ENCODE measurements around the gene SAMSN1. TPM values are rescaled to one million over a fixed set of nuclear protein-coding genes. Genes with fewer than 3 reads are reported as not detected.
"Not testable (repeated sequence)": the region's sequence is repeated elsewhere in the genome, so short reads cannot be mapped to it uniquely, and the experiment has no call there.

The SAMSN1 gene
- total RNA-seq, 4 donors from 2014 or later, result 1.0 to 13.5 (median 4.2) TPM

DNA sequence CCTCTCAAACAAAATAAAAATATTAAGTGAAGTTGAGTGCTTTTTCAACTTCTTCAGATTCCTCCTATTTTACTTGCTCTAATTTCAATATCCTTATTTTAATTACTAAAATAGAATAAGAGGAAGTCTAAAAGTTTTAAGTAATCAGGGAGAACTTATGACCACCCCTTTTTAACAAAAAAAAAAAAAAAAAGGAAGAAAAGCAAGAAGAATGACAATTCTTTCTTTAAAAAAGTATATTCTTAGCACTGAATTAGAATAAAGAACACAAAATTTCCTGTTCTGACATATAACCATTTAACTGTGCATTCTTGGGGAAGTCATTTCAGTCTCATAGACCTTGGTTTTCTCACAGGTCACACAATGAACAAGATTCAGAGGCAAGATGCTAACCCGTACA lies 46.8 kb downstream of the SAMSN1 start:
- H3K27me3 ChIP-seq, result no peaks in the 10 kb centered on the region
- no peaks in the 10 kb centered on the region for H3K9me3 ChIP-seq
- no peak overlapping the region for H3K27ac ChIP-seq
- no peaks in the 10 kb centered on the region for H3K4me1 ChIP-seq
- TF ChIP-seq, protein P1, sequence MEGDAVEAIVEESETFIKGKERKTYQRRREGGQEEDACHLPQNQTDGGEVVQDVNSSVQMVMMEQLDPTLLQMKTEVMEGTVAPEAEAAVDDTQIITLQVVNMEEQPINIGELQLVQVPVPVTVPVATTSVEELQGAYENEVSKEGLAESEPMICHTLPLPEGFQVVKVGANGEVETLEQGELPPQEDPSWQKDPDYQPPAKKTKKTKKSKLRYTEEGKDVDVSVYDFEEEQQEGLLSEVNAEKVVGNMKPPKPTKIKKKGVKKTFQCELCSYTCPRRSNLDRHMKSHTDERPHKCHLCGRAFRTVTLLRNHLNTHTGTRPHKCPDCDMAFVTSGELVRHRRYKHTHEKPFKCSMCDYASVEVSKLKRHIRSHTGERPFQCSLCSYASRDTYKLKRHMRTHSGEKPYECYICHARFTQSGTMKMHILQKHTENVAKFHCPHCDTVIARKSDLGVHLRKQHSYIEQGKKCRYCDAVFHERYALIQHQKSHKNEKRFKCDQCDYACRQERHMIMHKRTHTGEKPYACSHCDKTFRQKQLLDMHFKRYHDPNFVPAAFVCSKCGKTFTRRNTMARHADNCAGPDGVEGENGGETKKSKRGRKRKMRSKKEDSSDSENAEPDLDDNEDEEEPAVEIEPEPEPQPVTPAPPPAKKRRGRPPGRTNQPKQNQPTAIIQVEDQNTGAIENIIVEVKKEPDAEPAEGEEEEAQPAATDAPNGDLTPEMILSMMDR (IDR thresholded peaks at IDR 0.05), result no peak
- TF ChIP-seq POLR2A (IDR thresholded peaks at IDR 0.05) (no peak), POLR2AphosphoS5 (IDR thresholded peaks at IDR 0.05) (no peak), EP300 (IDR thresholded peaks at IDR 0.05) (no peak)
- WGBS, 2 donors (ENCODE audit: low coverage in 1 of 2), result 83 to 100% methylated on average over 1 of the region's 1 CpG
- no peaks in the 10 kb centered on the region for H3K36me3 ChIP-seq
- ATAC-seq, result no peak
- H3K4me3 ChIP-seq, result no peak overlapping the region

DNA sequence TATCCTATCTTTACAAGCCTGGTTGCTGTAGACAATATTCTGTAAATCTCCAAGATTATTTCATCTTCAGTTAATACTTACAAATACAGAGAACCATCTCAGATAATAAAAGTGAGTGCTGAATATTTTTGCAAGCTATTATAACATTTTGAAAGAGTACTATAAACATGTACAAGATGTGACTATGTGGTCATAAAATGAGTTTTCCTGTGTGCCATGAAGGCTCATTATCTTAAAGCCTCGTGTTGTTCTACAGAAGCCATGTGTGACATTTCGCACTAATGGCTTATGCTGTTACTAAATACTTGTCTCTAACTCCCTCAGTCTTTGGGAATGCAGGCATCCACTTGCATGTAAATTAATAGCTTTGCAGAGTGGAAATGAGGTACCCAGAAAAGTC lies 48.3 kb downstream of the SAMSN1 start:
- no peak for ATAC-seq
- WGBS, 2 donors (ENCODE audit: low coverage in 1 of 2), result 48 to 50% methylated on average over 2 of the region's 2 CpGs

DNA sequence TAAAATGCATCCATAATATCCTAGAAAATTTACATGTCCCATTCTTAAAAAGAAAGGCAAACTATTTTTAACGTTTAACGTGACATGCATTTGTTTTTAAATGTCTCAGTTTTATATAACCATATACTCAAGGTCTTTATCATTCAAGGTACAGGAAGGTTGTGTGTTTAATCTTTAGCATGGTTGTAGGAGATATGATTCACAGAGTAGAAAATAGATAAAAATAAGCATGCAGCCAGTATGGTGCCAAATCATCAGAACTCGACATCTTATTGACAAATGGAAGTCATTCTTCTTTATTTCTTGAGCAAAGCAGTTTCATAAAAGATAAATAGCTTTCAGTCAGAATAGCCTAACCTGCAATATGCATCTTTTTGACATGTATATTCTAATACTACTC lies 51.0 kb downstream of the SAMSN1 start:
- no peaks in the 10 kb centered on the region for H3K4me1 ChIP-seq
- no peaks in the 10 kb centered on the region for H3K9me3 ChIP-seq
- TF ChIP-seq, protein P1 (IDR thresholded peaks at IDR 0.05), result no peak
- no peak for TF ChIP-seq POLR2A (IDR thresholded peaks at IDR 0.05)
- H3K4me3 ChIP-seq, result no peak overlapping the region
- no peak for ATAC-seq
- no peaks in the 10 kb centered on the region for H3K27me3 ChIP-seq
- WGBS, 2 donors (ENCODE audit: low coverage in 1 of 2), result 75 to 77% methylated on average over 3 of the region's 3 CpGs
- H3K36me3 ChIP-seq, result no peaks in the 10 kb centered on the region
- H3K27ac ChIP-seq, result no peak overlapping the region

More for the DNA sequence above, 48.3 kb downstream of the SAMSN1 start:
- no peak overlapping the region for H3K4me3 ChIP-seq
- H3K36me3 ChIP-seq, result no peaks in the 10 kb centered on the region
- H3K27me3 ChIP-seq, result no peaks in the 10 kb centered on the region
- no peaks in the 10 kb centered on the region for H3K9me3 ChIP-seq
- no peak for TF ChIP-seq EP300 (IDR thresholded peaks at IDR 0.05)
- TF ChIP-seq, protein P1 (IDR thresholded peaks at IDR 0.05), result no peak
- no peak for TF ChIP-seq POLR2AphosphoS5 (IDR thresholded peaks at IDR 0.05)
- no peak for TF ChIP-seq POLR2A (IDR thresholded peaks at IDR 0.05)
- H3K27ac ChIP-seq, result no peak overlapping the region
- no peaks in the 10 kb centered on the region for H3K4me1 ChIP-seq

DNA sequence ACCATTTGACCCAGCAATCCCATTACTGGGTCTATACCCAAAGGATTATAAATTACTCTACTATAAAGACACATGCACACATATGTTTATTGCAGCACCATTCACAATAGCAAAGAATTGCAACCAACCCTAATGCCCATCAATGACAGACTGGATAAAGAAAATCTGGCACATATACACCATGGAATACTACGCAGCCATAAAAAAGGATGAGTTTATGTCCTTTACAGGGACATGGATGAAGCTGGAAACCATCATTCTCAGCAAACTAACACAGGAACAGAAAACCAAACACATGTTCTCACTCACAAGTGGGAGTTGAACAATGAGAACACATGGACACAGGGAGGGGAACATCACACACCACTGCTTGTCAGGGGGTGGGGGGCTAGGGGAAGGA lies 51.9 kb downstream of the SAMSN1 start:
- not testable (repeated sequence) for H3K27me3 ChIP-seq, H3K4me3 ChIP-seq, H3K36me3 ChIP-seq, ATAC-seq, H3K4me1 ChIP-seq, H3K27ac ChIP-seq, H3K9me3 ChIP-seq
- WGBS, 2 donors (ENCODE audit: low coverage in 1 of 2), result 80 to 100% methylated on average over 1 of the region's 1 CpG

DNA sequence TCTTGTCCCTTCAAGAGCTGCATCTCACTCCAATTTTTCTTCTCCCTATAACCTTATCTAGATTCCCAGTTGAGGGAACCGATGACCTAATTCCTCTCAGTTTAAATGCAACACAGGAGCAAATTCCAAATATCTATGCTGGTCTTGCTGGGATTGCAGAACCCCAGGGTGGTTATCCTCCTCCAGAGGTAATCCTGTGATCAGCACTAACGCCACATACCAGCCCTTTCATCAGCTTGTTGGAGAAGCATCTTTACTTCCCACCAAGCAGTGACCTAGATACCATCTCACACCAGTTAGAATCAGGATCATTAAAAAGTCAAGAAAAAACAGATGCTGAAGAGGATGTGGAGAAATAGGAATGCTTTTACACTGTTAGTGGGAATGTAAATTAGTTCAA lies 52.4 kb downstream of the SAMSN1 start:
- Histone ChIP-seq H3K4me3 (no peak overlapping the region), H3K27me3 (no peaks in the 10 kb centered on the region), H3K9me3 (no peaks in the 10 kb centered on the region), H3K27ac (no peak overlapping the region), H3K36me3 (no peaks in the 10 kb centered on the region), H3K4me1 (no peaks in the 10 kb centered on the region)
- TF ChIP-seq POLR2AphosphoS5 (IDR thresholded peaks at IDR 0.05) (no peak), EP300 (IDR thresholded peaks at IDR 0.05) (no peak), POLR2A (IDR thresholded peaks at IDR 0.05) (no peak)
- TF ChIP-seq, protein P1 (IDR thresholded peaks at IDR 0.05), result no peak
- 71 to 91% methylated on average over 1 to 2 of the region's 2 CpGs for WGBS, 2 donors (ENCODE audit: low coverage in 1 of 2)
- ATAC-seq, result no peak

DNA sequence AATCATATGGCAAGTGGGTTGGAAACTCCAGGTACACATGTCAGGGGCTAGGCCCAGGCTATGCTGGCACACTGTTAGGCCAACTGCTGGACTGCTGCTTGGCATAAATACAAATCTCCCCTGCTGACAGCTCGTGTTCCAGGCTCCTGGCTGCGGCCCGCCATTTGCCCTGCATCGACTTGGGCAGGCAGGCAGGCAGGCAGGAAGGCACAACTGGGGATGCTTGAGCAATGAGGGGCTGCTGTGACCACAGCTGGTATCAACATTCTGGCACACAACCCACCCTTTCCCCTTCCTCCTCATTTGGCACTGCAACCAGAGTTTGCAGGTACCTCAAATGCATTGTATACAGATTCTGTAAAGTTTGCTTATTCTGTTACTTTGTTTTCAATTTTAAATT lies 53.2 kb downstream of the SAMSN1 start:
- ATAC-seq, result no peak
- H3K9me3 ChIP-seq, result no peaks in the 10 kb centered on the region
- H3K27ac ChIP-seq, result no peak overlapping the region
- no peaks in the 10 kb centered on the region for H3K4me1 ChIP-seq
- no peak overlapping the region for H3K4me3 ChIP-seq
- no peaks in the 10 kb centered on the region for H3K27me3 ChIP-seq
- no peak for TF ChIP-seq POLR2AphosphoS5 (IDR thresholded peaks at IDR 0.05)
- TF ChIP-seq EP300 (IDR thresholded peaks at IDR 0.05), result no peak
- TF ChIP-seq POLR2A (IDR thresholded peaks at IDR 0.05), result no peak
- TF ChIP-seq, protein P1 (IDR thresholded peaks at IDR 0.05), result no peak
- 64% methylated on average over 2 of the region's 4 CpGs; no CpG with 5 or more reads in 1 of the 2 donors for WGBS, 2 donors (ENCODE audit: low coverage in 1 of 2)
- H3K36me3 ChIP-seq, result no peaks in the 10 kb centered on the region

Measured in gastroesophageal sphincter (tissue), 4 donors.